Measurements from ENCODE around the gene NUTM2G. TPM values are rescaled to one million over a fixed set of nuclear protein-coding genes. Genes with fewer than 3 reads are reported as not detected.
A peak's percentile ranks its signal among the peaks of the same experiment; 100 is the strongest.
"Not testable (repeated sequence)": the region's sequence is repeated elsewhere in the genome, so short reads cannot be mapped to it uniquely, and the experiment has no call there.

The NUTM2G gene
- total RNA-seq, 2 donors from 2014 or later, result not detected

- H3K27me3 Mint-ChIP-seq (ENCODE audit: low read depth); H3K4me1 Mint-ChIP-seq (ENCODE audit: low read depth); H3K9me3 Mint-ChIP-seq; H3K27ac Mint-ChIP-seq; H3K4me3 Mint-ChIP-seq; H3K36me3 Mint-ChIP-seq (ENCODE audit: insufficient read depth in 2 of 2); DNase-seq; ATAC-seq (replicated peaks in 1 of 2): not testable (repeated sequence)
Observed at GRCh38 chr9:96931665-96932064, 3.0 kb downstream of the NUTM2G start.

- not testable (repeated sequence) for DNase-seq; H3K36me3 Mint-ChIP-seq (ENCODE audit: insufficient read depth in 2 of 2); H3K4me3 Mint-ChIP-seq; H3K27ac Mint-ChIP-seq; H3K27me3 Mint-ChIP-seq (ENCODE audit: low read depth); H3K4me1 Mint-ChIP-seq (ENCODE audit: low read depth); ATAC-seq (replicated peaks in 1 of 2); H3K9me3 Mint-ChIP-seq
Observed at GRCh38 chr9:96934097-96934496, 5.5 kb downstream of the NUTM2G start.

GRCh38 chr9:96934706-96935105 lies 6.1 kb downstream of the NUTM2G start:
- not testable (repeated sequence) for H3K9me3 Mint-ChIP-seq; DNase-seq; H3K4me3 Mint-ChIP-seq; H3K27me3 Mint-ChIP-seq (ENCODE audit: low read depth); H3K27ac Mint-ChIP-seq; H3K36me3 Mint-ChIP-seq (ENCODE audit: insufficient read depth in 2 of 2); H3K4me1 Mint-ChIP-seq (ENCODE audit: low read depth); ATAC-seq (replicated peaks in 1 of 2)

DNA sequence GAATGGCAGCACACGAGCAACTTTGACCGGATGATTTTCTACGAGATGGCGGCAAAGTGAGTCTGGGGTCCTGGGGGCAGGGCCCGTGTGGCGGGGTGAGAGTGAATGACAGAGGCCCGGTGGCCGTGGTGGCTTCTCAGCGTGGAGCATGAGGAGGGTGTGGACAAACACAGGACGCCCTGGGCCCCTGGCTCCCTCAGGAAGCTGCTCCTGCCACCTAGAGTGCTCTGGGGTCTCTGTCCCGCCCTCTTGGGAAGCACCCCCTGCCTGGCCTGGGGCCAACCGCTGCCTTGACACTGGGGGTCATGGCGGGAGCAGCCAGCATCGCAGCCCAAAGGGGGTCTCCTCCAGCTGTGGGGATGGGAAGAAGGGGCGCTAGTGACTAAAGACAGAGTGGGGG lies 6.8 kb downstream of the NUTM2G start:
- H3K9me3 Mint-ChIP-seq; DNase-seq; H3K27ac Mint-ChIP-seq; H3K27me3 Mint-ChIP-seq (ENCODE audit: low read depth); H3K4me1 Mint-ChIP-seq (ENCODE audit: low read depth); H3K36me3 Mint-ChIP-seq (ENCODE audit: insufficient read depth in 2 of 2); ATAC-seq (replicated peaks in 1 of 2); H3K4me3 Mint-ChIP-seq: not testable (repeated sequence)

GRCh38 chr9:96937442-96937841 lies 8.8 kb downstream of the NUTM2G start:
- H3K4me1 Mint-ChIP-seq (ENCODE audit: low read depth); DNase-seq; H3K36me3 Mint-ChIP-seq (ENCODE audit: insufficient read depth in 2 of 2); ATAC-seq (replicated peaks in 1 of 2); H3K27ac Mint-ChIP-seq; H3K27me3 Mint-ChIP-seq (ENCODE audit: low read depth); H3K4me3 Mint-ChIP-seq; H3K9me3 Mint-ChIP-seq: not testable (repeated sequence)

GRCh38 chr9:96938957-96939665 lies 10.5 kb downstream of the NUTM2G start:
- not testable (repeated sequence) for H3K36me3 Mint-ChIP-seq (ENCODE audit: insufficient read depth in 2 of 2); ATAC-seq (replicated peaks in 1 of 2); H3K9me3 Mint-ChIP-seq; H3K27me3 Mint-ChIP-seq (ENCODE audit: low read depth); H3K4me3 Mint-ChIP-seq; DNase-seq; H3K4me1 Mint-ChIP-seq (ENCODE audit: low read depth); H3K27ac Mint-ChIP-seq

GRCh38 chr9:96940982-96941381 lies 12.3 kb downstream of the NUTM2G start:
- H3K36me3 Mint-ChIP-seq (ENCODE audit: insufficient read depth in 2 of 2); DNase-seq; H3K27ac Mint-ChIP-seq; H3K9me3 Mint-ChIP-seq; H3K27me3 Mint-ChIP-seq (ENCODE audit: low read depth); H3K4me1 Mint-ChIP-seq (ENCODE audit: low read depth); H3K4me3 Mint-ChIP-seq; ATAC-seq (replicated peaks in 1 of 2): not testable (repeated sequence)

- not testable (repeated sequence) for H3K4me3 Mint-ChIP-seq; H3K4me1 Mint-ChIP-seq (ENCODE audit: low read depth); H3K27me3 Mint-ChIP-seq (ENCODE audit: low read depth); DNase-seq; H3K9me3 Mint-ChIP-seq; H3K36me3 Mint-ChIP-seq (ENCODE audit: insufficient read depth in 2 of 2); H3K27ac Mint-ChIP-seq; ATAC-seq (replicated peaks in 1 of 2)
Observed at GRCh38 chr9:96941628-96942027, 13.0 kb downstream of the NUTM2G start.

DNA sequence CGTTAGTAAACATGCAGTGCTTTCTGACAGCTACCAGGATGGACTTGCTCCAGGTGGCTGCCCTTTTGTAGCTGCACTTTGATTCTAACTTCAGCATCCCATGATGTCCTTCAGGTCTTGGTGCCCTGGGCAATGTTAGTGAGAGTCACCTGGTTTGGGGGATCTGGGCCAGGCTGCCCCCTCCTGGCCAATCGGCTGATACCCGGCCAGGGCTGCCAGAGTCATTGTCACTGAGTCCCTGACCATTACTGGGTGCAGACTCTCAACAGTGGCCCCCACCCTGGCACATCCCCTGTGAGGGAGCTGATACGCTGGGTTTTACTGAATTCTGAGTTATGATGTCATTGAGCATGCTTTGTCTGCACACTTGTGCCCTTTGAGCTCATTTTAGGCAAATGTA lies 13.5 kb downstream of the NUTM2G start:
- H3K4me1 Mint-ChIP-seq (ENCODE audit: low read depth); H3K36me3 Mint-ChIP-seq (ENCODE audit: insufficient read depth in 2 of 2); DNase-seq; H3K4me3 Mint-ChIP-seq; H3K27me3 Mint-ChIP-seq (ENCODE audit: low read depth); H3K9me3 Mint-ChIP-seq; H3K27ac Mint-ChIP-seq: not testable (repeated sequence)
- ATAC-seq (replicated peaks in 1 of 2), result peak; percentile 45 to 58

- not testable (repeated sequence) for H3K27ac Mint-ChIP-seq; H3K36me3 Mint-ChIP-seq (ENCODE audit: insufficient read depth in 2 of 2); H3K9me3 Mint-ChIP-seq; DNase-seq; H3K4me3 Mint-ChIP-seq; H3K4me1 Mint-ChIP-seq (ENCODE audit: low read depth); ATAC-seq (replicated peaks in 1 of 2); H3K27me3 Mint-ChIP-seq (ENCODE audit: low read depth)
Observed at GRCh38 chr9:96949346-96949745, 20.7 kb downstream of the NUTM2G start.

GRCh38 chr9:96950539-96950938 lies 21.9 kb downstream of the NUTM2G start:
- DNase-seq; H3K4me1 Mint-ChIP-seq (ENCODE audit: low read depth); H3K9me3 Mint-ChIP-seq; H3K4me3 Mint-ChIP-seq; H3K27me3 Mint-ChIP-seq (ENCODE audit: low read depth); H3K36me3 Mint-ChIP-seq (ENCODE audit: insufficient read depth in 2 of 2); H3K27ac Mint-ChIP-seq; ATAC-seq (replicated peaks in 1 of 2): not testable (repeated sequence)

- peak overlapping the region; percentile 9 for H3K27ac Mint-ChIP-seq
- not testable (repeated sequence) for H3K36me3 Mint-ChIP-seq (ENCODE audit: insufficient read depth in 2 of 2); ATAC-seq (replicated peaks in 1 of 2); H3K4me3 Mint-ChIP-seq; DNase-seq; H3K4me1 Mint-ChIP-seq (ENCODE audit: low read depth); H3K9me3 Mint-ChIP-seq; H3K27me3 Mint-ChIP-seq (ENCODE audit: low read depth)
Observed at GRCh38 chr9:96967591-96967990, 38.9 kb downstream of the NUTM2G start.

DNA sequence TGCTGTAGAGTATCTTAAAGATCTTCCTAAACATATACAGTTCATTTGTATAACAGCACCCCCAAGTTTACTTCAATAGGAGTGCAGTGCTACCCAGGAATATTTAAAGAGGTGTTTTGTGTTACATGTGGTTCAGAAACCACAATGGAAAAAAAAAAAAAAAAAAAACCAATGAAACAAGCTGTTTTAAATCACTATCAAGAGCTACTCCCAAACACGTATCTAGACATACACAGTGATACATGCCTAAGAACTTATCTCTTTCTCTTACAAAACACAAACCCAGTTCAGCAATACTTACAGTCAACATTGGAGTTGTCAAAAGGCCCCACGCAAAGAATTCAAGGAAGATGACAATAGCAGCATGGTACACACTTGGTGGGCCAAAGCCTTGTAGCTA lies 43.9 kb downstream of the NUTM2G start:
- peak overlapping the region; percentile 24 for H3K27ac Mint-ChIP-seq
- peak; percentile 57 to 74 for ATAC-seq (replicated peaks in 1 of 2)
- not testable (repeated sequence) for H3K27me3 Mint-ChIP-seq (ENCODE audit: low read depth); DNase-seq; H3K9me3 Mint-ChIP-seq; H3K36me3 Mint-ChIP-seq (ENCODE audit: insufficient read depth in 2 of 2)
- H3K4me1 Mint-ChIP-seq (ENCODE audit: low read depth), result peaks cover 30% of the 10 kb centered on the region
- H3K4me3 Mint-ChIP-seq, result peak overlapping the region; percentile 13 to 19

DNA sequence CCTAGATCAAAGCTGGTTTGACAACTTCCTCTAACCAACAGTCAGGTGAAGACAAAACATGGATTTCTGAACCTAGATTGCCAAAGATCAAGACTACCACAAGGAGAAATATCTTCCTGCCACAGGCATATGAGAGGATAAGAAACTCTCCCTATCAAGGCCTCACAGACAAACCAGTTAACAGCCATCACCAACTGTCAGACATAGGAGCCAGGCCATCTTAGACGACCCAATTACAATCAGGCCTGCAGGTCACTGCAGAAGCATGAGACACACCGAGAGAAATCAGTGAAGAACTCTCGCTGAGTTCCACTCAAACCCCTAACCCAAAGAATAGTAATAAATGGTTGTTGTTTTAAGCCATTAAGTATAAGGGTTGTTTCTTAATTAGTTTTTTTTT lies 45.4 kb downstream of the NUTM2G start:
- ATAC-seq (replicated peaks in 1 of 2); H3K27me3 Mint-ChIP-seq (ENCODE audit: low read depth); DNase-seq; H3K27ac Mint-ChIP-seq; H3K9me3 Mint-ChIP-seq; H3K4me3 Mint-ChIP-seq; H3K36me3 Mint-ChIP-seq (ENCODE audit: insufficient read depth in 2 of 2): not testable (repeated sequence)
- peaks cover 41% of the 10 kb centered on the region for H3K4me1 Mint-ChIP-seq (ENCODE audit: low read depth)
